Stimulated activated CD8-positive, alpha-beta memory T cell treated with anti-CD3 and anti-CD28 coated beads, Interleukin-7, amount 100 ng/mL, for 4 hours (primary cell): Measurements from ENCODE around the gene CCDC194.

Experiments used
- DNase-seq, 2 donors: peaks; one replicate each; pipeline ENCODE4 v3.0.0-alpha.2; 2020; ENCODE audit warnings: low read depth in 2 of 2

The CCDC194 gene

GRCh38 chr19:17393914-17394313, at the start of gene CCDC194:
Gene CCDC194, minus strand, starts transcription at chr19:17394196. Its CDS starts 38 bp downstream, at chr19:17394158.
- DNase-seq, result no peak

- no peak for DNase-seq
These were observed 47.4 kb upstream of the CCDC194 start for GRCh38 chr19:17441241-17442021.

- DNase-seq, result no peak
These were observed 42.9 kb upstream of the CCDC194 start for GRCh38 chr19:17436874-17437267.

- no peak for DNase-seq
These were observed 42.3 kb upstream of the CCDC194 start for GRCh38 chr19:17436094-17436873.

- no peak for DNase-seq
These were observed 41.2 kb upstream of the CCDC194 start for GRCh38 chr19:17435218-17435617.

- DNase-seq, result no peak
These were observed 37.4 kb upstream of the CCDC194 start for GRCh38 chr19:17431417-17431816.

- no peak for DNase-seq
These were observed 35.7 kb upstream of the CCDC194 start for GRCh38 chr19:17429641-17430113.

GRCh38 chr19:17424743-17425365, 30.9 kb upstream of the CCDC194 start:
- DNase-seq, result no peak

- DNase-seq, result no peak
These were observed 29.6 kb upstream of the CCDC194 start for GRCh38 chr19:17423429-17424208.

GRCh38 chr19:17421942-17422341, 27.9 kb upstream of the CCDC194 start:
- no peak for DNase-seq

GRCh38 chr19:17420475-17420924, 26.5 kb upstream of the CCDC194 start:
- DNase-seq, result no peak

GRCh38 chr19:17419621-17420474, 25.9 kb upstream of the CCDC194 start, which contains the start of gene MVB12A:
Gene MVB12A, plus strand, starts transcription at chr19:17420047. Its CDS starts 89 bp downstream, at chr19:17420136.
- peak; percentile 91 to 94 for DNase-seq

- no peak for DNase-seq
These were observed 25.2 kb upstream of the CCDC194 start for GRCh38 chr19:17419154-17419620.

- DNase-seq, result no peak
These were observed 24.7 kb upstream of the CCDC194 start for GRCh38 chr19:17418710-17419109.

- no peak for DNase-seq
These were observed 21.1 kb upstream of the CCDC194 start for GRCh38 chr19:17415121-17415520.

- DNase-seq, result no peak
These were observed 20.1 kb upstream of the CCDC194 start for GRCh38 chr19:17414097-17414496.

GRCh38 chr19:17411801-17412200, 17.8 kb upstream of the CCDC194 start:
- no peak for DNase-seq

GRCh38 chr19:17409990-17410389, 16.0 kb upstream of the CCDC194 start:
- DNase-seq, result no peak

- no peak for DNase-seq
These were observed 12.8 kb upstream of the CCDC194 start for GRCh38 chr19:17406887-17407196.

GRCh38 chr19:17406046-17406886, 12.3 kb upstream of the CCDC194 start:
- no peak for DNase-seq
